NCI-H2196 (cell line): ENCODE data around the gene IER5.
A peak's percentile ranks its signal among the peaks of the same experiment; 100 is the strongest.

ENCODE experiments used
- DNase-seq: peaks from one replicate; lab custom pipeline; 2025; ENCODE audit not compliant: unreplicated experiment; lab: John Stamatoyannopoulos, UW

Gene IER5

DNA sequence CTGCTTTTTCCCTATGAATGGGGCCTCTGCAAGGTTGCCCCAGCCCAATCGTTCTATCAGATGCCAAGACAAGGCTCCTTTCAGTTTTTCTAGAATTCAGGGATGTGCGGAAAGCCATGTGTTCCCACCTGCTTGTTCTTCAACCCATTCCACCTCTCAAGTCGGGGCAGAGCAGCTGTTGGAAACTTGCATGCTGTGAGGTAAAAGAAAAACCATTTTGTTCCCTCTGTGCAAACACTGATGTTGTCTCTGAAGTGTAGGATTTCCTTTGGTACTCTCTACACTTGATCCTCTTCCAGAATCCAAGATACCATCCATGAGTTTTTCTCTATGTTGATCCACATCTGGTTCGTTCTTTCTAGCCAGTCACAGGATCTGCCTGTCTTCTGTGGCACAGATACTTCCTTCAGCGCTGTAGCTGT, 7.3 kb downstream of the IER5 start:
- no peak for DNase-seq

GRCh38 chr1:181097242-181097641, 8.7 kb downstream of the IER5 start:
- DNase-seq = no peak

- peak; percentile 39 for DNase-seq
Measured at GRCh38 chr1:181099152-181100014, 10.9 kb downstream of the IER5 start.

DNA sequence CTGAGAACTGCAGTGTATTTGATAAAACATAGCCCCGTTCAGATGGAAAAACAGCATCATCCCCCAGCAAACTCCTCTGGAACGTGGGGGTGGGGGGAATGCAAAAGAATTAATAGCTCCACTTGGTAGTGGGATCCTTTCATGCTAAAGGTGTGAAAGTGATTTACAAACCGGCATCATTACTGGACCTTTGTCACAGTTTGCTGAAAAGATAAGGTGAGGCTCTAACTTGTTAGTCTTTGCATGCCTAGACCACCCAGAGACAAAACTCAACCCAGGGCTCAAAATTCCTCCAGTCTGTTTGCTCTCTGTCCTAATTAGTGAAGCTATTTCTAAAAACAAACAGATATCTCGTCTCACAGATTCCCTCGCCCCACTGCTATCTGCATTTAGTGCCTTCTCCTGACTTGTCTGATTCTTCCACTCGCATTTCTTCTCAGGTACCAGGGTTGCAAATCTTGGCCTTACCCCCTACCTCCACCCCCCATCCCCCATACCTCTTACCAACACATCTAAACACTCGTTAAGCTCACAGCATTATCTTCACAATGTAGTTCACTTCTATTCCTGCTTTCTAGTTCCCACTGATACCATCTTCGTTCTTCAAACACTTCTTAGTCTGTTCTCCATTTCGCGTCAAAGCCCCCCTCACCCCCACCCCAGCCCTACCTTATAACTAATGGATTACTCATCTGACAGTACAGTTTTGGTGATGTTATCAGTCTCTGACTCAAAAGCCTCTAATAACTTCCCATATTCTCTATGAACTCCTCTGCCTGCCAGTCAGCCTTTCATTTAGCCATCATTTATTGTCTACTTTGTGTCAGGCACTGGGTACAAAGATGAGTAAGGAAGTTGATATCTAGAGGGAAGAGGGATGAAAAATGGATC, 11.8 kb downstream of the IER5 start:
- no peak for DNase-seq

DNA sequence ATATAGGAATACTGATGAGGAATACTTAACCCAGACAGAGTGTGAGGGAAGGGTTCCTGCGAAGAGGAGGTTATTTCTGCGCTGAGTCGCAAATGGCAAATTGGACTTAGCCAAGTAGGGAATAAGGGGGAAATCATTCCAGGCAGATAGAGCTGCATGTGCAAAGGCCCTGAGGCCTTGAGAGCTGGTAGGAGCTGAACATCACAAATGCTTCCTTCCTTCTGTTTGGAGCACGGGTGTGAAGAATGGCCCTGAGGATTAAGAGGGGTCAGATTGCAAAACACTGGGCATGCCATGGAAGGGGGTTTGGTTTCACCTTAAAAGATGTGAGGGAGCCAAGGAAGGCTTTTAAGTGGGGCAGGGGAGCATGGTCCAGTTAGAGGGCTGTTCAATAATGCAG, 12.4 kb downstream of the IER5 start:
- DNase-seq = no peak

GRCh38 chr1:181101581-181102226, 13.2 kb downstream of the IER5 start:
- DNase-seq = peak; percentile 22

- no peak for DNase-seq
Measured at GRCh38 chr1:181102841-181103240, 14.3 kb downstream of the IER5 start.

GRCh38 chr1:181103399-181103798, 14.9 kb downstream of the IER5 start:
- no peak for DNase-seq

GRCh38 chr1:181104042-181104789, 15.7 kb downstream of the IER5 start:
- DNase-seq = peak; percentile 29

DNA sequence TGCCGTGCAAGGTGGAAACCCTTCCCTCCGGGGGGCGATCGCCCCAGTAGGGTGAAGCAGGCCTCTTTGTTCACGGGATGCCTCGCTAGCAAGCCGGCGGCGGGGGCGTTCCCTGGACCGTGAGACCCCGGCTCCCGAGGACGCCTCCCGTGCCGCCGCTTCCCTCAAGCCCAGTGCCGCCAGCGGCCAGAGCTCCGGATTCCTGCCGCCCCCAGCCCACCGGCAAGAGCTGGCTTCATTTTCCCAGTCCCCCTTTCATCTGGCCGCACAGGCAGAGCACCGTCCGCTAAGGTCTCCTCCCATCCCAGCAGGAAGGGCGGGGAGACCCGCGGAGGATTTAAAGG, 16.3 kb downstream of the IER5 start:
- DNase-seq = no peak

- DNase-seq = peak; percentile 97
Measured at GRCh38 chr1:181105134-181106021, 16.9 kb downstream of the IER5 start.

GRCh38 chr1:181106022-181106312, 17.5 kb downstream of the IER5 start:
- no peak for DNase-seq

- no peak for DNase-seq
Measured at GRCh38 chr1:181106479-181106878, 18.0 kb downstream of the IER5 start.

- DNase-seq = no peak
Measured at GRCh38 chr1:181107711-181108110, 19.2 kb downstream of the IER5 start.

- DNase-seq = no peak
Measured at GRCh38 chr1:181108304-181108867, 19.9 kb downstream of the IER5 start.

- DNase-seq = no peak
Measured at GRCh38 chr1:181110013-181110412, 21.5 kb downstream of the IER5 start.

DNA sequence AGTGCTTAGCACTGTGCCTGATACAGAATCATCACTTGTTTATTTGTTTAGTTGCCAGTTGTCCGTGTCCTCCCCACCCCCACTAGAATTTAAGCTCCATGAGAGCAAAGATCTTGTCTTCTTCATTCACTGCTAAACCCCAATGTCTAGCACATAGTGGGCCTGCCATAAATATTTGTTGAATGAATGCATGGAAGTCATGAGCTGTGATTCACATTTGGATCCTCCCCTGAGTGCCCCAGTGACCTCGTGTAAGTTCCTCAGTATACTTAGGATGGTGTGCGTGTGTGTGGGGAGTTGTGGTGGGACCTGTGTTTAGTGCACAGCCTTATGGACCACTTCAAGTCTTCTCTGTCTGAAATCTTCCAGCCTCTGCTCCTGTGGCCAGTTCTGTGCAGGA, 23.1 kb downstream of the IER5 start:
- no peak for DNase-seq

- peak; percentile 93 for DNase-seq
Measured at GRCh38 chr1:181112071-181112929, 23.8 kb downstream of the IER5 start.
